K562 (cell line): Measurements from ENCODE around the gene MRPL3. TPM values are rescaled to one million over a fixed set of nuclear protein-coding genes. Genes with fewer than 3 reads are reported as not detected.

Experiments
- ATAC-seq: fragments of 200-7000 bp; cut with Tn5 transposase; 3 replicates; pipeline ENCODE4 v1.9.1; 2020; ENCODE audit warnings: moderate library complexity
- BruUV-seq: library from RNA; stranded (reverse); fragments of 400-500 nt; replicated peaks from 2 replicates; lab custom pipeline; 2021; lab: Mats Ljungman, UMichigan
- CTCF ChIA-PET: fragments of 300-600 bp; formaldehyde crosslinking; extraction: SDS; loops from one replicate; lab custom pipeline; 2021; ENCODE audit warnings: low intra/inter-chr PET ratio; lab: Yijun Ruan, JAX
- POLR2A ChIA-PET: fragments of 300-600, 350-650 bp; sonication (Branson Sonifier 250); formaldehyde crosslinking; extraction: SDS; loops from one replicate; lab custom pipeline; 2021; ENCODE audit warnings: antibody characterized with exemption, inconsistent platforms; lab: Yijun Ruan, JAX
- DNase-seq, 4 experiments: peaks; one replicate each; pipeline versions ENCODE4 v3.0.0 to v3.0.0-alpha.2; 2011 to 2018; ENCODE audit warnings: low spot score in 3 of 4, mixed read lengths in 3 of 4; ENCODE audit errors: extremely low read depth in 1 of 4
- FAIRE-seq: peaks from 2 replicates; lab custom pipeline; 2011; peaks lifted over from hg19 to GRCh38; lab: Jason Lieb, UNC
- H2AFZ ChIP-seq: 2 replicates; pipeline ENCODE4 v1.6.0; 2011; ENCODE audit warnings: low read depth, low read length, control low read depth, inconsistent platforms
- H3K27ac ChIP-seq: fragments of 200-600 bp; 3 replicates; pipeline ENCODE4 v1.8.0; 2011; ENCODE audit warnings: low read depth, mild to moderate bottlenecking, control low read depth, inconsistent platforms, low read length, moderate library complexity, mixed read lengths; ENCODE audit errors: extremely low read depth
- H3K27me3 ChIP-seq, 2 experiments: fragments of 300-600 bp in 1 of 2; 2 replicates in 1 of 2; 3 replicates in 1 of 2; pipeline versions ENCODE4 v1.6.0 to v1.8.0; 2011; ENCODE audit warnings: inconsistent platforms in 2 of 2, low read length in 2 of 2, mild to moderate bottlenecking in 1 of 2, mixed read lengths in 1 of 2, moderate library complexity in 1 of 2; ENCODE audit not compliant: control insufficient read depth in 2 of 2, insufficient read depth in 2 of 2
- H3K36me3 ChIP-seq: fragments of 300-600 bp; 3 replicates; pipeline ENCODE4 v1.8.0; 2011; ENCODE audit warnings: mild to moderate bottlenecking, low read length, inconsistent platforms; ENCODE audit not compliant: control insufficient read depth, insufficient read depth
- H3K4me1 ChIP-seq, 2 experiments: fragments of 200-600 bp in 1 of 2; replicated peaks in 1 of 2; 2 replicates in 1 of 2; 3 replicates in 1 of 2; pipeline versions ENCODE4 v1.5.1 to v1.8.0; 2011; ENCODE audit warnings: inconsistent platforms in 2 of 2, low read length in 2 of 2, mild to moderate bottlenecking in 1 of 2, mixed read lengths in 1 of 2, moderate library complexity in 1 of 2; ENCODE audit not compliant: control insufficient read depth in 2 of 2, insufficient read depth in 2 of 2
- H3K4me2 ChIP-seq: 2 replicates; pipeline ENCODE4 v1.6.1; 2011; ENCODE audit warnings: low read length, control low read depth, inconsistent platforms, mixed read lengths; ENCODE audit not compliant: insufficient read depth
- H3K4me3 ChIP-seq: fragments of 200-600 bp; sonication (generic), shearing (Covaris generic); 2 replicates; pipeline ENCODE4 v1.5.1; 2016; ENCODE audit warnings: control low read depth, inconsistent platforms
- H3K79me2 ChIP-seq: fragments of 200-600 bp; 3 replicates; pipeline ENCODE4 v1.8.0; 2011; ENCODE audit warnings: low read length, inconsistent platforms; ENCODE audit not compliant: control insufficient read depth, insufficient read depth
- H3K9ac ChIP-seq, 2 experiments: 2 replicates each; pipeline versions ENCODE4 v1.6.0 to v1.6.1; 2011; ENCODE audit warnings: low read depth in 2 of 2, low read length in 2 of 2, control low read depth in 1 of 2, inconsistent platforms in 1 of 2, mild to moderate bottlenecking in 1 of 2, mixed read lengths in 1 of 2; ENCODE audit not compliant: insufficient read depth in 1 of 2
- H3K9me1 ChIP-seq: one replicate; pipeline ENCODE4 v1.6.0; 2011; ENCODE audit warnings: inconsistent platforms, mild to moderate bottlenecking, low read length, moderate library complexity; ENCODE audit not compliant: control insufficient read depth, insufficient read depth
- H3K9me3 ChIP-seq: replicated peaks from 2 replicates; pipeline ENCODE4 v1.5.1; 2011; ENCODE audit warnings: low read depth, low read length, inconsistent platforms; ENCODE audit not compliant: control insufficient read depth, insufficient read depth
- H4K20me1 ChIP-seq: replicated peaks from 2 replicates; pipeline ENCODE4 v1.6.1; 2011; ENCODE audit warnings: low read length, inconsistent platforms, mixed read lengths; ENCODE audit not compliant: control insufficient read depth, insufficient read depth
- ILK ChIP-seq: fragments of 450-650 bp; IDR thresholded peaks from 2 replicates; pipeline ENCODE4 v1.6.1; 2016; ENCODE audit warnings: missing genetic modification characterization, low read depth, mild to moderate bottlenecking, missing compliant biosample characterization, moderate library complexity, borderline replicate concordance
- STAT5A ChIP-seq: IDR thresholded peaks from 2 replicates; pipeline ENCODE4 v1.6.1; 2012; ENCODE audit warnings: low read length, inconsistent platforms, borderline replicate concordance
- TFAM ChIP-seq: fragments of 250-450 bp; sonication (Bioruptor Pico); conservative IDR thresholded peaks from 2 replicates; pipeline ENCODE4 v1.5.0; 2021; ENCODE audit warnings: mild to moderate bottlenecking, moderate library complexity
- ZNF507 ChIP-seq: conservative IDR thresholded peaks from 2 replicates; pipeline ENCODE4 v1.6.1; 2017; ENCODE audit warnings: missing genetic modification characterization, missing compliant biosample characterization
- WGBS: fragments of 100-300 bp; shearing (Covaris generic); methylation state at CpG from one replicate; pipeline ENCODE4 v1.1.6; 2016; ENCODE audit warnings: low coverage, mixed read lengths; ENCODE audit not compliant: insufficient coverage; ENCODE audit errors: missing lambda C conversion rate; 5-methylcytosine and 5-hydroxymethylcytosine counted together
- in situ Hi-C: fragments of 300-500 bp; cut with MboI; formaldehyde crosslinking; loops from 4 replicates; pipeline ENCODE4 v1.15.0; 2018; ENCODE audit warnings: inconsistent platforms, mixed read lengths
- intact Hi-C: fragments of 100-400 bp; cut with micrococcal nuclease; formaldehyde crosslinking; loops from 2 replicates; pipeline ENCODE4 v1.14.2; 2022
- polyA plus RNA-seq, 8 experiments: library from polyadenylated mRNA; depleted of rRNA in 4 of 8; stranded (reverse) in 5 of 8; unstranded in 3 of 8; fragments of >200 nt; fragmentation: Nextera tagmentation in 2 of 8; fragmentation: Illumina TruSeq in 1 of 8; extraction: Ambion mirVana in 2 of 8; extraction: Trizol in 1 of 8; gene quantifications; 2 replicates each; pipeline versions ENCODE4 v1.2.1 to v1.2.3, GENCODE V29; 2011 to 2014; ENCODE audit warnings: inconsistent platforms in 1 of 8, missing spikeins in 1 of 8
- total RNA-seq, 7 experiments: library from RNA; depleted of rRNA in 6 of 7; stranded (reverse); fragments of >200 nt in 6 of 7; fragmentation: Illumina TruSeq in 2 of 7; extraction: Trizol in 2 of 7; gene quantifications; 2 replicates each; pipeline versions ENCODE4 v1.2.1 to v1.2.3, GENCODE V29; 2011 to 2021; ENCODE audit warnings: low replicate concordance in 1 of 7
- TF ChIP-seq, protein P1 (sequence below): fragments of 250-450 bp; sonication (Bioruptor Pico); IDR thresholded peaks from 2 replicates; pipeline ENCODE4 v1.5.0; 2021; ENCODE audit warnings: mild to moderate bottlenecking, borderline replicate concordance
- TF ChIP-seq, protein P2 (sequence below), 2 experiments: fragments of 450-650 bp in 1 of 2; sonication (generic) in 1 of 2; formaldehyde crosslinking in 1 of 2; IDR thresholded peaks in 1 of 2; conservative IDR thresholded peaks in 1 of 2; 2 replicates each; pipeline versions ENCODE4 v1.6.1 to v1.8.1; 2016 to 2023; ENCODE audit warnings: mild to moderate bottlenecking in 2 of 2, moderate library complexity in 2 of 2, inconsistent platforms in 1 of 2, missing genetic modification reagents in 1 of 2
- TF ChIP-seq, protein P3 (sequence below), 2 experiments: IDR thresholded peaks; 2 replicates each; pipeline ENCODE4 v1.6.1; 2012; ENCODE audit warnings: improper control_type of control experiment in 2 of 2, low read depth in 2 of 2, low read length in 2 of 2, borderline replicate concordance in 1 of 2
- TF ChIP-seq, protein P4 (sequence below): fragments of 450-650 bp; IDR thresholded peaks from 2 replicates; pipeline ENCODE4 v1.6.1; 2016

The MRPL3 gene
- total and polyA plus RNA-seq, 9 of the 15 experiments (the other 6 are each of a cell fraction or from before 2014, with no cell fraction given): 81.7 to 340 (median 190) TPM

DNA sequence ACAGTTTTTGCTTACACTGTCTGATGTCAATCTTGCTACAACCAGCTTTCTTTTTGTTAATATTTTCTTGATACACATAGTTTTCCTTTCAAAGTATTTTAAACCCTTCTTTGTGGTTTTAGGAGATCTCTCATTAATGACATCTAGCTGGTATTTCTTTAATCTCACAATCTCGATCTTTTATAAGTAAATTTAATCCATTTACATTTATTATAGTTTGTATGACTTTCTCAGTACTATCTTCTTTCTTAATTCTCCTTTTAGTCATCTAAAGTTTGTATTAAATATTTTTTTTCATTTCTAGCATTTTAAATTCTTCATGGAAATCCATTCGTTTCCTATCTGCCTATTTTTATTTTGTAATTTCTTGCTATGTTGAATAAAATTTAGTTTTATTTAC lies 55.4 kb downstream of the MRPL3 start:
- no peak for FAIRE-seq
- Histone ChIP-seq H3K4me1 (no peaks in the 10 kb centered on the region), H4K20me1 (no peaks in the 10 kb centered on the region), H3K36me3 (no peaks in the 10 kb centered on the region), H3K27me3 (no peaks in the 10 kb centered on the region), H3K4me3 (no peak overlapping the region), H3K4me2 (no peak overlapping the region), H3K9me3 (no peaks in the 10 kb centered on the region), H3K9me1 (no peaks in the 10 kb centered on the region), H3K9ac (no peak overlapping the region), H2AFZ (no peak overlapping the region), H3K27ac (no peak overlapping the region), H3K79me2 (no peaks in the 10 kb centered on the region)
- ChIA-PET POLR2A (no interaction called here), CTCF (no interaction called here)
- WGBS: 7% methylated on average over 2 of the region's 2 CpGs
- TF ChIP-seq ZNF507 (peak; percentile 94), TFAM (CRISPR knock-in tag) (no peak)
- DNase-seq: no peak
- intact Hi-C loops (no loop called here), in situ Hi-C loops (no loop called here)
- no TSS peak for BruUV-seq
- no peak for ATAC-seq

DNA sequence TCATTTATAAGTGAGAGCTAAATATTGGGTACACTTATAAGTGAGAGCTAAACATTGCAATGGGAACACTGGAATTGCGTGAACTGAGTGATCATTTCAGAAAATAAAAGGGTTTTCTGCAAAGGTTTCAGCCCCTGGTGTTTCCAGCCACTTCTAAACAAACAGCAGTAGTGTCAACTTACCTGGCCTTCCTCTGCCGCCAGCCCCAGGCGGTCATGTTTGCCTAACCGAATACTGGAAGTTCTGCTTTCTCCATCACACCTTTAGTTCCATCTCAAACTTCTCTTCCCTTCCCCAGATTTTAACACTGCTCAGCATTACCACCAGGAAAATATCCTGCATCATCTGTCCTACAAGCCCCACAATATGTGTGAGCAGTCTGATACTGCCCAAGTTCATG lies 58.6 kb downstream of the MRPL3 start:
- no peak for DNase-seq
- intact Hi-C loops (no loop called here), in situ Hi-C loops (no loop called here)
- BruUV-seq: no TSS peak
- H3K79me2 ChIP-seq: no peaks in the 10 kb centered on the region
- no peak for FAIRE-seq
- ChIA-PET CTCF (no interaction called here), POLR2A (interaction anchor here (0.6 kb wide), 1 partner anchor 153 kb away, joined by 5 read pairs; no protein-coding TSS in a partner anchor)
- no peaks in the 10 kb centered on the region for H3K27me3 ChIP-seq
- H3K9ac ChIP-seq: no peak overlapping the region
- H3K9me3 ChIP-seq: no peaks in the 10 kb centered on the region
- no peak overlapping the region for H3K4me2 ChIP-seq
- no peak overlapping the region for H3K4me3 ChIP-seq
- no peaks in the 10 kb centered on the region for H3K36me3 ChIP-seq
- no peak for ATAC-seq
- no peak overlapping the region for H3K27ac ChIP-seq
- 9% methylated on average over 4 of the region's 4 CpGs for WGBS
- H2AFZ ChIP-seq: no peak overlapping the region
- H4K20me1 ChIP-seq: no peaks in the 10 kb centered on the region
- no peaks in the 10 kb centered on the region for H3K4me1 ChIP-seq
- H3K9me1 ChIP-seq: no peaks in the 10 kb centered on the region
- TF ChIP-seq ILK: no peak
- TF ChIP-seq, protein P1, sequence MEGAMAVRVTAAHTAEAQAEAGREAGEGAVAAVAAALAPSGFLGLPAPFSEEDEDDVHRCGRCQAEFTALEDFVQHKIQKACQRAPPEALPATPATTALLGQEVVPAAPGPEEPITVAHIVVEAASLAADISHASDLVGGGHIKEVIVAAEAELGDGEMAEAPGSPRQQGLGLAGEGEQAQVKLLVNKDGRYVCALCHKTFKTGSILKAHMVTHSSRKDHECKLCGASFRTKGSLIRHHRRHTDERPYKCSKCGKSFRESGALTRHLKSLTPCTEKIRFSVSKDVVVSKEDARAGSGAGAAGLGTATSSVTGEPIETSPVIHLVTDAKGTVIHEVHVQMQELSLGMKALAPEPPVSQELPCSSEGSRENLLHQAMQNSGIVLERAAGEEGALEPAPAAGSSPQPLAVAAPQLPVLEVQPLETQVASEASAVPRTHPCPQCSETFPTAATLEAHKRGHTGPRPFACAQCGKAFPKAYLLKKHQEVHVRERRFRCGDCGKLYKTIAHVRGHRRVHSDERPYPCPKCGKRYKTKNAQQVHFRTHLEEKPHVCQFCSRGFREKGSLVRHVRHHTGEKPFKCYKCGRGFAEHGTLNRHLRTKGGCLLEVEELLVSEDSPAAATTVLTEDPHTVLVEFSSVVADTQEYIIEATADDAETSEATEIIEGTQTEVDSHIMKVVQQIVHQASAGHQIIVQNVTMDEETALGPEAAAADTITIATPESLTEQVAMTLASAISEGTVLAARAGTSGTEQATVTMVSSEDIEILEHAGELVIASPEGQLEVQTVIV (CRISPR knock-in tag): no peak
- no peak for TF ChIP-seq STAT5A
- TF ChIP-seq, protein P2, sequence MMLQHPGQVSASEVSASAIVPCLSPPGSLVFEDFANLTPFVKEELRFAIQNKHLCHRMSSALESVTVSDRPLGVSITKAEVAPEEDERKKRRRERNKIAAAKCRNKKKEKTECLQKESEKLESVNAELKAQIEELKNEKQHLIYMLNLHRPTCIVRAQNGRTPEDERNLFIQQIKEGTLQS (IDR thresholded peaks at IDR 0.05): no peak
- TF ChIP-seq, protein P2 (CRISPR knock-in tag; conservative IDR thresholded peaks at IDR 0.05): no peak
- TF ChIP-seq, protein P3, sequence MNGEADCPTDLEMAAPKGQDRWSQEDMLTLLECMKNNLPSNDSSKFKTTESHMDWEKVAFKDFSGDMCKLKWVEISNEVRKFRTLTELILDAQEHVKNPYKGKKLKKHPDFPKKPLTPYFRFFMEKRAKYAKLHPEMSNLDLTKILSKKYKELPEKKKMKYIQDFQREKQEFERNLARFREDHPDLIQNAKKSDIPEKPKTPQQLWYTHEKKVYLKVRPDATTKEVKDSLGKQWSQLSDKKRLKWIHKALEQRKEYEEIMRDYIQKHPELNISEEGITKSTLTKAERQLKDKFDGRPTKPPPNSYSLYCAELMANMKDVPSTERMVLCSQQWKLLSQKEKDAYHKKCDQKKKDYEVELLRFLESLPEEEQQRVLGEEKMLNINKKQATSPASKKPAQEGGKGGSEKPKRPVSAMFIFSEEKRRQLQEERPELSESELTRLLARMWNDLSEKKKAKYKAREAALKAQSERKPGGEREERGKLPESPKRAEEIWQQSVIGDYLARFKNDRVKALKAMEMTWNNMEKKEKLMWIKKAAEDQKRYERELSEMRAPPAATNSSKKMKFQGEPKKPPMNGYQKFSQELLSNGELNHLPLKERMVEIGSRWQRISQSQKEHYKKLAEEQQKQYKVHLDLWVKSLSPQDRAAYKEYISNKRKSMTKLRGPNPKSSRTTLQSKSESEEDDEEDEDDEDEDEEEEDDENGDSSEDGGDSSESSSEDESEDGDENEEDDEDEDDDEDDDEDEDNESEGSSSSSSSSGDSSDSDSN (IDR thresholded peaks at IDR 0.05; ENCODE audit: borderline replicate concordance in 1 of 2, low read depth in 2 of 2, low read length in 2 of 2): no peak
- TF ChIP-seq, protein P4, sequence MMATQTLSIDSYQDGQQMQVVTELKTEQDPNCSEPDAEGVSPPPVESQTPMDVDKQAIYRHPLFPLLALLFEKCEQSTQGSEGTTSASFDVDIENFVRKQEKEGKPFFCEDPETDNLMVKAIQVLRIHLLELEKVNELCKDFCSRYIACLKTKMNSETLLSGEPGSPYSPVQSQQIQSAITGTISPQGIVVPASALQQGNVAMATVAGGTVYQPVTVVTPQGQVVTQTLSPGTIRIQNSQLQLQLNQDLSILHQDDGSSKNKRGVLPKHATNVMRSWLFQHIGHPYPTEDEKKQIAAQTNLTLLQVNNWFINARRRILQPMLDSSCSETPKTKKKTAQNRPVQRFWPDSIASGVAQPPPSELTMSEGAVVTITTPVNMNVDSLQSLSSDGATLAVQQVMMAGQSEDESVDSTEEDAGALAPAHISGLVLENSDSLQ: no peak
